AG08395 (cell line): ENCODE data around the gene HDAC1.
"Not testable (repeated sequence)": the region's sequence is repeated elsewhere in the genome, so short reads cannot be mapped to it uniquely, and the experiment has no call there.

ENCODE experiments used
- DNase-seq: peaks from one replicate; pipeline ENCODE4 v3.0.0; 2012; ENCODE audit warnings: mixed read lengths, low spot score

Gene HDAC1

DNA sequence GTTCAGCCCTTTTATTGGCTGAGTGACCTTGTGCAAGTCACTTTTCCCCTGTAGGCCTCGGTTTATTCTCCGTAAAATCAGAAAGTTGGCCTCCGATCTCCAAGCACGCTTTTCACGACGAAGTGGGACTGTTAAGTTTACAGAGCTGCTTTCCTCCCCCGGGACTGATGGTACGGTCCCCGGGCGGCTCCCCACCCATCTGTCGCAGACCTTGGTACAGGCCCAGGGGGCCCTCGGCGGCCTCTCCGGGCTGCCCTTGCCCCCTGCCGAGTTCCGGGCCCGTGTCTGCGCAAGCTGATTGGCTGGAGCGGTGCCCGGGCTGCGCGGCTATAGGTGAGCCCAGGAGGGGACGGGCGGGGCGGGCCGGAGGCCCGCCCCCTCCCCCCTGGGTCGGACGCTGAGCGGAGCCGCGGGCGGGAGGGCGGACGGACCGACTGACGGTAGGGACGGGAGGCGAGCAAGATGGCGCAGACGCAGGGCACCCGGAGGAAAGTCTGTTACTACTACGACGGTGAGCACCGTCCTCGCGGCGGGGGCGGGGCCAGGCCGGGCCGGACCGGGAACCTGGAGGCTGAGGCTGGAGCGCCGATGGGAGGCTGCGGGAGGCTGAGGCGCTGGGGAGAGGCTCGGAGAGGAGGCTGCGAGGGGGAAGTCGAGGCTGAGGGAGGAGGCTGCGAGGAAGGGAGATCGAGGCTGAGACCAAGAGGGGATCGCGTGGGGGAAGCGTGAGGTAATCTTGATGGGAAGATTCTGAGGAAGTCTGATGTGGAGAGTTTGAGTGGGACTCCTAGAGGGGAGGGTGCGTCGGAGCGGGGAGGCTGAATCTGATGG lies at the start of gene HDAC1:
HDAC1 (plus strand) TSS at position 376 of the 831 bp plus-strand sequence; CDS start at position 463, 87 bp downstream.
- peak; percentile 97 for DNase-seq

DNA sequence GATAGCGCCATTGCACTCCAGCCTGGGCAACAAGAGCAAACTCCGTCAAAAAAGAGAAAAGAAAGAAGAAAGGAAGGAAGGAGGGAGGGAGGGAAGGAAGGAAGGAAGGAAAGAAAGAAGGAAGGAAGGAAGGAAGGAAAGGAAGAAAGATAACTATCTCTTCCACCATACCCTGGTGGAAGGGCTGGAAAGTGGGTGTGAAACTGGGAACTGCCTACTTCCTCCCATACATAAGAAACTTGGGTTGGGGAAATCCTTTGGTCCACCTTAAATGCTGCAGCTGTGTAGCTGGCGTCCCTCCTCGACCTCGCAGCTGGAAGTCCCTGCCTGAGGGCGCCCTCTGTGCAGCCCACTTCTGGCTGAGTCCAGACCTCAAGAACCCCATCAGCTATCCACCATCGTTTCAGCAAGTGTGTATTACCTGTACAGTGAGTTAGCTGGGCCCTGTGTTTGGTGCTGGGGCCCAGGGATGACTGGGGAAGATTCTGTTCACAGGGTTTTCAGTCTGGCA lies 49.5 kb upstream of the HDAC1 start:
- DNase-seq = no peak

DNA sequence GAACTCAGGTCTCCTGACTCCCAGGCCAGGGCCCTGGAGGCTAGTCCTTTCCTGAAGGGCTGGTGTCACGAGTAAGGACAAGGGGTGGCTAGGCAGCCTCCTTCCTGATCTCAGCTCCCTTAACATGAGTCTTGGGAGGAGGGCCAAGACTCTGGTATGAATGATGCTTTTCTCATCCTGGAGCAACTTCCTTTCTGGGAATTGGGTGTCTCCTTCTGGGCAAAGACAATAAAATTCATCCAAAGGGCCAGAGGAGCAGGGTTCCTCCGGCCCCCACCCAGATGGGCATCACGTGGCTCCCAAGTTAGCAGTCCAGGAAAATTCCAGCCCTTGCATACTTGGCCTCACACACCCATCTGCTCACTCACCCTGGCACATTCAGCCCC lies 45.0 kb upstream of the HDAC1 start, which contains the start of gene FAM167B:
FAM167B (plus strand) TSS at position 335 of the 386 bp plus-strand sequence. CDS start 200 bp downstream, outside the sequence.
- peak; percentile 90 for DNase-seq

DNA sequence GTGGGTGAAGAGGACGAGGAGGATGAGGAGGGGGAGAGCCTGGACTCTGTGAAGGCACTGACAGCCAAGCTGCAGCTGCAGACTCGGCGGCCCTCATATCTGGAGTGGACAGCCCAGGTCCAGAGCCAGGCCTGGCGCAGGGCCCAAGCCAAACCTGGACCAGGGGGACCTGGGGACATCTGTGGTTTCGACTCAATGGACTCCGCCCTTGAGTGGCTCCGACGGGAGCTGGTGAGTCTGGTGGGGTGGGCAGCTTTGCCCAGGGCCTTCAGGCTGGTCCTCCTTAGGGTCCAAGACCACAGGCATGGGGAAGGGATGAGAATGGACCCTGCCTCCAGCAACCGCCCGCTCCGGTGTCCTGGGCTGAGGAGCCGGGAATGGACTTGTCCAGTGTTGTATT lies 44.4 kb upstream of the HDAC1 start:
- DNase-seq = no peak

DNA sequence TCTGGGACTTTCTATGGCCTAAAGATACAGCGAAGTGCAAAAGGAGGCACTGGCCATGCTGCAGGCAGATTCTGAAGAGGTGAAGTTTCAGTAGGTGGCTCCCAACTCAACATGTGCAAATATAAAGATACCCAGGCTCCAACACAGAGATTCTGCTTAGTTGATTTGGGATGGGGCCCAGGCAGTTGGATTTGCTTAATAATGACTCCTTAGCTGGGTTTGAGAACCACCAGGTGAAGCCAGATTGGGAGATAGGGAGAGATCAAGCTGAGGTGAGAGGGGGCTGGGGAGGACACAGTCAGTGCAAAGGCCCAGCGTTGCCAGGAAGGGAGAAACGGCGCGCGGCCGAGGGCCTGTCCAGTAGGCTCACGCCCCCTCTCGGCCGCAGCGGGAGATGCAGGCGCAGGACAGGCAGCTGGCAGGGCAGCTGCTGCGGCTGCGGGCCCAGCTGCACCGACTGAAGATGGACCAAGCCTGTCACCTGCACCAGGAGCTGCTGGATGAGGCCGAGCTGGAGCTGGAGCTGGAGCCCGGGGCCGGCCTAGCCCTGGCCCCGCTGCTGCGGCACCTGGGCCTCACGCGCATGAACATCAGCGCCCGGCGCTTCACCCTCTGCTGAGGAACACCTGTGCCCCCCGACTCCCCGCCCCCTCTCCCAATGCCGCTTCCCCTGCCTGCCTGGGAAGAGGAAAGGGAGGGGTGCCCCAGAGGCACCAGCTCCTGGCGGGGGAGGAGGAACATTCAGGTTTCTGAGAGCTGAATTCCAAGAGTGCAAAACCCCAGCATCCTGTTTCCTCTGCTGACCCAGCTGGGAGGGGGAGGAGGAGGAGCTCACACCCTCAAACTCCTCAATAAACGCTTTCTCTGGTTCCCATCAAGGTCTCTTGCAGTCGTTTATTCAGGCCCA lies 43.6 kb upstream of the HDAC1 start:
- peak; percentile 67 for DNase-seq

DNA sequence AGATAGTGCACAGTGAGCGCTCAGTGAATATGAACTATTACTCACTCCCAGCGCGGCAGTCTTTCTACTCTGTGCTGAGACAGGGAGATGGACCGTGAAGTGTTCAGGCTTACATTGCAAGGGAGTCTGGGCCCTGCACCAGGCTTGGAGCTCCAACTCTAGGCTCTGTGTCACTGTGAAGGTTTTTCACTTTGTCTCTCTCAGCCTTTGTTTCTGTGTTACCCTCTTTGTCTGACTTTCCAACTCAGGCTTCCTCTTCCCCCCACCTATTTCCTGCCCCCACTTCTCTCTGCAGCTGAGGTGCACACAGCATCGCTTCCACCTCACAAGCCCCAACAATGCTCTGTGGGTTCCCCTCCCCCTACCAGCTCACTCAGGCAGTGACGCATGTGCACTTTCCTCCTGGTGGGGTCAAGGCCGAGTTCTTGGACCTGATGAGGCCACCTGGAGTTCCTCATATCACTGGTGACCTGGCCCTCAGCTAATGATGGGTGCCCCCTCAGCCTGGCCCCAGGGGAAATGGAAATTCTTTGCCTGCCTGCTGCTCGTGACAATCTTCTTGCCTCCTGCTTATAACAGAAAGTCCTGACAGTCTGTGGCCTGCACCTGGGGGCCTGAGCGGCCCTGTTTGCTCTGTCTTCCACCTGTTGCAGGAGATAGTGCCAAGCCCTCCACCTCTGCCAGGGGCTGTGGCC lies 41.9 kb upstream of the HDAC1 start:
- no peak for DNase-seq

DNA sequence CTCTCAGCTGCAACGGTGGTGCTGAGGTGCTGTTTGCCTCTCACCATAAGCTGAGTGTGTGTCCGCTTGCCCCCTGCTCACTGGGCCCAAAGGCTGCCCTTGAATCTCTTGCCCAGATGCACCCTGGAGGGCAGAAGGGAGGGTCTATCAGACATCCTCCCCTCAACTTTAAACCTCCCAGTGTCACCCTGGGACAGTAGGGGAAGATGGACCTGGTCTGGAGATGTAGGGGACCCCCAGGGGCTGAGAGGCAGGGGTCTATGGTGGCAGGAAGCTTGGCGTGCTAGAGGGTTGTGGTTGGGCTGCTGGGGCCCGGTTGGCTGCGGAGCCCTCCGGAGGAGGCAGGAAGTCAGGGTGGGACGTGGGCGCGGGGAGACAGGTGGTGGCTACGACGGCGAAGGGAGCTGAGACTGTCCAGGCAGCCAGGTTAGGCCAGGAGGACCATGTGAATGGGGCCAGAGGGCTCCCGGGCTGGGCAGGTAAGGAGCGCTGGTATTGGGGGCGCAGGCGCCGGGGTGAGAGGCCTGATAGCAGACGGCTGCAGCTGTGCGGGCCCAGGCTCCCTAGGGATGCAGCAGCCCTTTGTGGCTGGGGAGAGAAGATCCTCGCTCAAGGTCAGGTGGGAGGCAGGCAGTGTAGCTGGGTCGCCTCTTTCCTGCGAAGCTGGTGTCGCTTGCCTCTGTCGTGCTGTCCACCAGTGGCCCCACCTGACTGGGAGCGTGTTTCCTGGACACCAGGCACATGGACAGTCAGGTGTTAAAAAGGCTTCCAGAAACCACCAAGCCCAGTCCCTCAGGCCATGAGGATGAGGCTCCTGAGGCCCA lies 40.8 kb upstream of the HDAC1 start, which contains the start of gene LCK:
LCK (plus strand) TSS at position 373 of the 824 bp plus-strand sequence. CDS start 23,065 bp downstream, outside the sequence.
- DNase-seq = no peak

DNA sequence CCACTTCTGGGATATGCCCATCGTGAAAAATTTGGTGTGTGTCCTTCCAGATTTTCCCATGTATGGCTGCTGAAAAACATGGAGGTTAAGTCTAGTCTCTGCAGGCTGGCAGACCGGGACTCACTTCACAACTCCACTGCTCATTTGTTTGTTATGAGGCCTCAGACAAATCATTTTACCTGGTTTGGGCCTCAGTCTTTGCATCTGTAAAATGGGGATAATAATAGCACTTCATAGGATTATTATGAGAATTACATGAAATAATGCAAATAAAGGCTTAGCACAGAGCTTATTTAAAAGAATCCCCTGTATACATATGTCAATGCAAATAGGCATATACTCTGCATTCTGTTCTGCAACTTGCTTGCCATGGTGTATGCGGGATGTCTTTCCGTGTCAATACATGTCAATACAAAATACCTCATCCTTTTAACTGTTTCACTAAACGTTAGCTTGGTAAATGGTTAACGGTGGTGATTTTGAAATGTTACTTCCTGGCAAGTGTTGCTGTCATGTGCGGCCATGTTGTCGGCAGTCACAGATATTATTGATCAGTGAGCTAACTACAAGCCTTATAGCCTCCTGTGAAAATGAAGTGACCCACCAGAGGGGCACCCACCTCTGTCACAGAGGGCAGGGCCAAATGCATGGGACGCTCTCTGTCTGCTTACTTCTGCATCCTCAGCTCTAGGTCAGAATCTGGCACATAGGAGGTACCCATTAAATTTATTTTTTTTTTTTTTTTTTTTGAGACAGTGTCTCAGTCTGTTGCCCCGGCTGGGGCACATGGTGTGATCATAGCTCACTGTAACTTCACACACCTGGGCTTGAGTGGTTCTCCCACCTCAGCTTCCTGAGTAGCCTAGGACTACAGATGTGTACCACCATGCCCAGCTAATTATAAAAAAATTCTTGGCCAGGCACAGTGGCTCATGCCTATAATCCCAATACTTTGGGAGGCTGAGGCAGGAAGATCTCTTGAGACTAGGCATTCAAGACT lies 36.5 kb upstream of the HDAC1 start:
- no peak for DNase-seq

DNA sequence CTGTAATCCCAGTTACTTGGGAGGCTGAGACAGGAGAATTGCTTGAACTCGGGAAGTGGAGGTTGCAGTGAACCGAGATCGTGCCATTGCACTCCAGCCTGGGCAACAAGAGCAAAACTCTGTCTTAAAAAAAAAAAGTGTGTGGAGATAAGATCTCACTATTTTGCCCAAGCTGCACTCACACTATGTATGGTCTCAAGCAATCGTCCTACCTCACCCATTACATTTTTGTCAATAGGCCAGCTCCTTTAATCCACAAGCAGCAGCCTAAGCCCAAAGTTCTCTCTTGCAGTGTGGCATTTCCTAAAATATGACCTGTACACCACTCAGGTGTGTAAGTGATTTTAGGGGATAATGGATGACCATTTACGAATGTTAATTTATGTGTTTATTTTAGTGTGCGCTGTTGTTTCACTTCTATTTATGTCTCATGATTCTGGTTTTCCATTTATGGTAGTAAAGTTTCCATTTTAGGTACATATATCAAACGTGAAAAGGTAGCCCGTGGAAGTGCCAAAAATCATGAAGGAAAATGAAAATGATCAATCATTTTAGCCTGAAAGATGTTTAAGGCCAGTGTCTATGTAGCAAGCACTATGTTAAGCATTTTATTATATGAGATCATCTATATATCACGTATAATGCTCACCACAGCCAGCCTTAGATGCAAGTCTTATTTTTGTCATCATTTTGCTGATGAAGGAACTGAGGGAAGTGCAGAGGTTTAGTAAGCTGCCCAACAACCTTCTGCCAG lies 35.2 kb upstream of the HDAC1 start:
- no peak for DNase-seq

DNA sequence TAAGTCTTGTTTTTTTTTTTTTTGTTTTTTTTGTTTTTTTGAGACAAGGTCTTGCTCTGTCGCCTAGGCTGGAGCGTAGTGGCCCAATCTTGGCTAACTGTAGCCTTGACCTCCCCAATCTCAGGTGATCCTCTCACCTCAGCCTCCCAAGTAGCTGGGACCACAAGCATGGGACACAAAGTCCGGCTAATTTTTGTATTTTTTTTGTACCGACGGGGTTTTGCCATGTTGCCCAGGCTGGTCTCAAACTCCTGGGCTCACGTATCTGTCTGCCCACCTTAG lies 34.7 kb upstream of the HDAC1 start:
- no peak for DNase-seq

DNA sequence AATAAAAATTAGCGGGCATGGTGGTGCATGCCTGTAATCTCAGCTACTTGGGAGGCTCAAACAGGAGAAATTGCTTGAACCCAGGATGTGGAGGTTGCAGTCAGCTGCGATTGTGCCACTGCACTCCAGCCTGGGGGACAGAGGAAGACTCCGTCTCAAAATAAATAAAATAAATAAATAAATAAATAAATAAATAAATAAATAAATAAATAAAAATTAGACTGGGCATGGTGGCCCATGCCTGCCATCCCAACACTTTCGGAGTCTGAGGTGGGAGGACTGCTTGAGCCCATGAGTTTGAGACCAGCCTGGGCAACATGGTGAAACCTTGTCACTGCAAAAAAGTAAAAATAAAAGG lies 28.7 kb upstream of the HDAC1 start:
- DNase-seq = not testable (repeated sequence)

DNA sequence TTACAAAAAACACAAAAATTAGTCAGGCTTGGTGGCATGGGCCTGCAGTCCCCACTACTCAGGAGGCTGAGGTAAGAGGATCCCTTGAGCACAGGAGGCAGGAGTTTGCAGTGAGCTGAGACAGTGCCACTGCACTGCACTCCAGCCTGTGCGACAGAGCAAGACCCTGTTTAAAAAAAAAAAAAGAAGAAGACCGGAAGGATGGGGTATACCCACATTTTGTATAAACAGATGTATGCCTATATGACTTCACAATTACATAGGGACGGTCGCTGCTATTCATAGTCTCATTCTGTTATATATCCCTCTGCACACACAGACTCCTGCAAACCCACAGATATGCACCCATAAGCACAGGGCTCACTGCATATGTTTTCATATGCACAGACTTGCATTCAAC lies 28.1 kb upstream of the HDAC1 start:
- no peak for DNase-seq

DNA sequence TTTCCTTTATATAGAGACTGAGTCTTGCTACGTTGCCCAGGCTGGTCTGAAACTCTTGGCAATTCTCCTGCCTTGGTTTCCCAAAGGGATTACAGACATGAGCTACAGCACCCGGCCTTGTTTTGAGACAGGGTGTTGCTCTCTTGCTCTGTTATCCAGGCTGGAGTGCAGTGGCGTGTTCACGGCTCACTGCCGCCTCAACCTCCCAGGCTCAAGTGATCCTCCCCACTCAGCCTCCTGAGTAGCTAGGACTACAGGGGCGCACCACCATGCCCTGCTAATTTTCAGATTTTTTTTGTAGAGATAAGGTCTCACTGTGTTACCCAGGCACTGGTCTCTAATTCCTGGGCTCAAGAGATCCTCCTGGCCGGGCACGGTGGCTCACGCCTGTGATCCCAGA lies 26.0 kb upstream of the HDAC1 start:
- DNase-seq = no peak

DNA sequence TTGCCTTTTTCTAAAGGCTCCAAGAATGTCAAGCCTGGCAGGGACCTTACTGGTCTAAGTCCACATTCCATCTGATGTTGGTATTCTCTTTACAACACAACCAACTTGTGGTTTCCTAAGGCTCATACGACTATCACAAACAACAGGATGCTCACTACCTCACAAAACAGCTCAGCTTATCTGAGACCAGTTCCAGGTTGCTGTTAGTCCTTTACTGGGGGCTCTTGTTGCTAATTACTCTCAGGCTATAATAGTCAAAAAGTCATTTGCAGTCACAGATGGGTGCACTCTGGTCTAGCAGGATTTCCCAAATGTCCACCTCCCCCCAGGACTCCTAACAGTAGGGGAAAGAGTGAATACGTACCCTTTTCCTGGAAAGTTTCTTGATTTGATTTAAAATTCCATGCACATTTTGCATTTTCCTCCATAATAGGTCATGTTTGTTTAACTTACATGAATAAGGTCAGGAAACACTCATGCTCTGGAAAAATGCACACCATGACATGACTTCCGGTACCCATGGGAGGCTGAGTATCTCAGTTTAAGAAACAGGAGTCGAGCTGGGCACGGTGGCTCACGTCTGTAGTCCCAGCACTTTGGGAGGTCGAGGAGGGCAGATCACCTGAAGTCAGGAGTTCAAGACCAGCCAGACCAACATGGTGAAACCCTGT lies 24.8 kb upstream of the HDAC1 start:
- DNase-seq = no peak

DNA sequence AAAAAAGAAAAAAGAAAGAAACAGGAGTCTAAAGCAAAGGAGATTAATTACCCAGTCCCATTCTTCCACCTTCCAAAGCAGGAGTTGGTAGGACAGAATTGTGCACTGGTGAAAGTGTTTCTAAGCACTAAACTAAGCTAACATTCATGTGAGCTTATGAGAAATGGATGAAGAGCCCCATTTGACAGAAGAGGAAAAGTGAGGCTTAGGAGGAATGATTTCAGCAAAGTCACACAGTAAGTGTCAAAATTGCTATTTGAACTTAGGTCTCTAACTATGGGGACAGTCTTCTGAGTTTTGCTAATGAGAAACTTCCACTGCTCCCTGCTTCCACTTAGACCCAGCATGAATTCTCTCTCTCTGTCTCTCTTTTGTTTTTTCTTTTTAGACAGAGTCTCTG lies 22.1 kb upstream of the HDAC1 start:
- no peak for DNase-seq

DNA sequence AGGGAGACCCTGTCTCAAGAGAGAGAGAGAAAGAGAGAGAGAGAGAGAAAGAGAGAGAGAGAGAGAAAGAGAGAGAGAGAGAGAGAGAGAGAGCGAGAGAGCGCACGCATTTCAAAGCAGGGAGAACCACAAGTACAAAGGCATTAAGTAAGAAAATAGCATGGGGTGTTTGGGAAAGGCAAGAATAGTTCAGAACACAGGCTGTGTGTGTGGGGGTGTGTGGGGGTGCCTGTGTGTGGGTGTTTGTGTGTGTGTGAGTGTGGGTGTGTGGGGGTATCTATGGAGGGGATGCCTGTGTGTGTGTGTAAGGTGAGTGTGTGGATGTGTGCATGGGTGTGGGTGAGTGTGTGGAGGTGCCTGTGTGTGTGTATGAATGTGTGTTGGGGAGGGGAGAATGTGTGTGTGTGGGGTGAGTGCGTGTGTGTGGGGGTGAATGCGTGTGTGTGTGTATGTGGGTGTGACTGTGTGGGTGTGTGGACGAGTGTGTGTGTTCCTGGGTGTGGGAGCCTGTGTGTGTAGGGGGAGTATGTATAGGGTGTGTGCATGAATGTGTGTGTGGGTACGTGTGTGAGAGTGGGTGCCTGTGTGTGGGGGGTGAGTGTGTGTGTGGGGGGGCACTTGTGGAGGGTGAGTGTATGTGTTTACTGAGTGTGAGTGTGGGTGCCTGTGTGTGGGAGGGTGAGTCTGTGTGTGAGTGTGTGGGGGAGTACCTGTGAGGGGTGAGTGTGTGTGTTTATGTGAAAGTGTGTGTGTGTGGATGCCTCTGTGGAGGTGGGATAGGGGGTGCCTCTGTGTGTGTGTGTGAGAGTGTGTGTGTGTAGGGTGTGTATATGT lies 19.1 kb upstream of the HDAC1 start:
- DNase-seq = no peak

DNA sequence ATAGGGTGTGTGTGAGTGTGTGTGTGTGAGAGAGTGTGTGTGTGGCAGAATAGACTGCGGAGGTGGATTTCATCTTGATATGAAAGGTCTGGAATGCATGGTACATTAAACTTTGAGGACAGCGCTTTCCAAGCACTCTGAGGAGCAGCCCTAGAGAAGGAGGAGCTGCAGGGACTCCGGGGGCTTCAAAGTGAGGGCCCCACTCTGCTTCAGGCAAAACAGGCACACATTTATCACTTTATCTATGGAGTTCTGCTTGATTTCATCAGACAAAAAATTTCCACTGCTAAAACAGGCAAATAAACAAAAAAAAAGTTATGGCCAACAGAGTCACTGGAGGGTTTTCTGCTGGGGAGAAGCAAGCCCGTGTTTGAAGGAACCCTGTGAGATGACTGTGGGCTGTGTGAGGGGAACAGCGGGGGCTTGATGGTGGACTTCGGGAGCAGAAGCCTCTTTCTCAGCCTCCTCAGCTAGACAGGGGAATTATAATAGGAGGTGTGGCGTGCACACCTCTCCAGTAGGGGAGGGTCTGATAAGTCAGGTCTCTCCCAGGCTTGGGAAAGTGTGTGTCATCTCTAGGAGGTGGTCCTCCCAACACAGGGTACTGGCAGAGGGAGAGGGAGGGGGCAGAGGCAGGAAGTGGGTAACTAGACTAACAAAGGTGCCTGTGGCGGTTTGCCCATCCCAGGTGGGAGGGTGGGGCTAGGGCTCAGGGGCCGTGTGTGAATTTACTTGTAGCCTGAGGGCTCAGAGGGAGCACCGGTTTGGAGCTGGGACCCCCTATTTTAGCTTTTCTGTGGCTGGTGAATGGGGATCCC lies 18.3 kb upstream of the HDAC1 start:
- no peak for DNase-seq
